Daoy (cell line): Measurements from ENCODE around the gene ACTR2. TPM values are rescaled to one million over a fixed set of nuclear protein-coding genes. Genes with fewer than 3 reads are reported as not detected.

Source experiments
- DNase-seq: peaks from one replicate; pipeline ENCODE4 v3.0.0-alpha.2; 2015; ENCODE audit warnings: low read depth
- total RNA-seq: library from RNA; depleted of rRNA; stranded (reverse); fragments of >200 nt; shearing (Covaris generic); gene quantifications from 2 replicates; pipeline ENCODE4 v1.2.3, GENCODE V29; 2014

ACTR2 gene
- total RNA-seq, 1 experiment from 2014 or later = 75.9 TPM

DNA sequence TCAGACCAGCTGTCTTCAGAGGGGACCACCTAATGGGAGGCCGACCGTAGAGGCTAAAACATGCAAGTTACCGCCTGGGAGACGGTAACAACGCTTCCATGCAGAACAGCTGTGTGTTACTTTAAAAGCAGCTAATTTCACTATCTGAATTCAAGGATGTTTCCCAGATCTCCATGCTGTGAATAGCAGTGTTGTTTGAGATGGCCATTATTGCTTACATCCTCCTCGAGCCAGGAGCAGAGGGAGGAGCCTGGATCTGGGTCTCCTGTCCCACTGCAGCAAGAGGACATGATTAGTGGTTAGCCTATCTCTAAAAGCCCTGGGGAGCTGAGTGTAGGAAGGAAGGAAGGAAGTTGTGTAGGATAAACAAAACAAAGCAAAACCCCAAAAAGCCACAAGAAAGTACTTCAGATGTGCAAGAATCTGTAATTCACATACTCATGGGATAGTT is 50.9 kb downstream of the ACTR2 start:
- DNase-seq = peak; percentile 67

DNA sequence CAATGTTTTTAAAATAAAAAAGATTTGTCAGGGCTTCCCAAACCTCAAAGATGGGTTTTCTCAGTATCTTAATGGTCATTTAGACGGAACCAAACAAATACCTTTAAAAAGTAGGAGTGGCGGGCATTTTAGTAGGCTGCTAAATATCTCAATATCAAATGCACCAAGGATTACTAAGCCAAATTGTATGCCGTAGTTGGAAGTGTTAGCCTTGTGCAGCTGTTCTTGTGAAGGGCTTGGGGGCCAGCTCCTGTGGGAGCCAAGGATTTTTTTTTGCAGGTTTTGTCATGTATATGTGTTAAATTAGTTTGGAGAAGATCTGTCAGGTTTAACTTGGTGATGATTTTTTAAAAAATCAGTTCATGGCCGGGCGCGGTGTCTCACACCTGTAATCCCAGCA is 52.1 kb downstream of the ACTR2 start:
- no peak for DNase-seq

GRCh38 chr2:65281627-65282351 is 54.2 kb downstream of the ACTR2 start:
- no peak for DNase-seq

DNA sequence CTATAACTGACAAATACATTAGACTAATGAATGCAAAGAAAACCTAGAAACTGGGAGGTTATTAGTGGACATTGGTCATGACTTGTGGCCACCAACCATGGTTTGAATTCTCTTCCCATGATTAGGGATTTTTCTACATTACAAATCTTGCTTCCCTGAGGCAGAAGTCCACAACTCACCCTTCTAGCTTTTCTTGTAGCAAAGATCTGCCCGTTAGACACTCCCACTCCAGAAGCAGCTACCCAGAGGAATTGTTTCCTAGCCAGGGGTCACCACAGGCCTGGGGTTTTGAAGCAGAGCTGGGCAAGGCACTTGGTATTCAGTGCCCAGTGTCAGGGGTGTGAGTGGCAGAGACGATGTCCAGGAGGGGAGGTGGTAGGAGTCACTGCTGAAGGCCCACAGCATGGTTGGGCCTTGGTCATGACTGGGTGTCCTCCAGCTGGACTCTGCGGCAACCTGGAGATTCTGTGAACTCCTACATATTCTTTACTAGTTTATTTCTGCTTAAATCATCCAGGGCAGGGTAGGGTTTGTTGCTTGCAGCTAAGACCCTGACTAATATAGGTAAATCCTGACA is 54.9 kb downstream of the ACTR2 start:
- DNase-seq = no peak

GRCh38 chr2:65287364-65287763 is 59.7 kb downstream of the ACTR2 start:
- no peak for DNase-seq

GRCh38 chr2:65291216-65292105 is 63.8 kb downstream of the ACTR2 start:
- no peak for DNase-seq

- no peak for DNase-seq
These were observed 64.4 kb downstream of the ACTR2 start for GRCh38 chr2:65292106-65292400.

- DNase-seq = no peak
These were observed 64.9 kb downstream of the ACTR2 start for GRCh38 chr2:65292461-65293011.

DNA sequence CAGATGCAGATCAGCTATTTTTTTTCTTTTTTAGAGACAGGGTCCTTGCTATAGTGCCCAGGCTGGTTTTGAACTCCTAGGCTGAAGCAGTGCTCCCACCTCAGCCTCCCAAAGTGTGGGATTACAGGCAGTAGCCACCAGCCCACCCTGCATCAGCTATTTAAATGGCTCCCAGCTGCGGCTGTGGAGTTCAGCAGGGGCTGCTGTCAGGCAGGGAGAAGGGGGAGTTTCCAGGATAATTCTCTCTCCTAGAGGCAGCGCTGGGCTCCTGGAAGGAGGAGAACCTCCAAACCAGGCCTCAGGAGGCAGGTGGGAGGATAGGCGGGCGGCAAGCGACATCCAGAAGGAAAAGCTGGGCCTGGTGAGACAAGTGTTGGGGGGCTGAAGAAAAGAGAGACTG is 65.7 kb downstream of the ACTR2 start:
- no peak for DNase-seq

GRCh38 chr2:65294136-65294535 is 66.5 kb downstream of the ACTR2 start:
- DNase-seq = no peak

- DNase-seq = no peak
These were observed 67.1 kb downstream of the ACTR2 start for GRCh38 chr2:65294701-65295100.

DNA sequence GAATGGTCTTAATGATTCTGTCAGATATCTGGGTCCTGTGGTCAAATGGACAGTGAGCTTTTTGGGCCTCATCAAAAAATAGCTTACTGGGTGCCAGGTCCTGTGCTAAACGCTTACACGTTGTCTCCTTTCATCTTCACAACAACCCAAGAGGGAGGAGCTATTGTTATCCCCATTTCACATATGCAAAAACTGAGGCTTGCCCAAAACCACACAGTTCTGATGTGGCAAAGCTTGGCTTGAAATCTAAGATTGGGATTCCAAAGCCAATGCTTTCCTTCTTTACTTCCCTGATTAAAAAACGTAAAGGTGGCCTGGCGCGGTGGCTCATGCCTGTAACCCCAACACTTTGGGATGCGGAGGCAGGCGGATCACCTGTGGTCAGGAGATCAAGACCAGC is 69.3 kb downstream of the ACTR2 start:
- DNase-seq = no peak

- no peak for DNase-seq
These were observed 69.9 kb downstream of the ACTR2 start for GRCh38 chr2:65297544-65297943.

DNA sequence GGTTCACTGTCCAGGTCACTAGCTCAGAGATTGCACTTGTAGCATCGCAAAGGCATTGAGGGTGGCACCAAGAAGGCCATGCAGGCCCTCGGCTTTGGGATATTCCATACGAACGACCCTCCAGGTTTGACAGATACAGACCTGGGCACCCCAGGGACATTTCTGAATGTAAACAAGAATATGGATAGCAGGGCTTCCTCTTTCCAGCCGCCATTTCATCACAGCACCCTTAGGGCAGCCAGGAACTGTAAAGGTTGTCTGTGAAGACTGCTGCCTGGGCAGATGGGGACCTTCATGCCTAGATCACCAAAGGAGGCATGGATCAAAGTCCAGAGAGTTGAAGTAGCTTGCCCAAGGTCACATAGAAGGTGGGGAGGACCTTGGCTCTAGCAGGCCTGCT is 70.5 kb downstream of the ACTR2 start:
- DNase-seq = no peak

DNA sequence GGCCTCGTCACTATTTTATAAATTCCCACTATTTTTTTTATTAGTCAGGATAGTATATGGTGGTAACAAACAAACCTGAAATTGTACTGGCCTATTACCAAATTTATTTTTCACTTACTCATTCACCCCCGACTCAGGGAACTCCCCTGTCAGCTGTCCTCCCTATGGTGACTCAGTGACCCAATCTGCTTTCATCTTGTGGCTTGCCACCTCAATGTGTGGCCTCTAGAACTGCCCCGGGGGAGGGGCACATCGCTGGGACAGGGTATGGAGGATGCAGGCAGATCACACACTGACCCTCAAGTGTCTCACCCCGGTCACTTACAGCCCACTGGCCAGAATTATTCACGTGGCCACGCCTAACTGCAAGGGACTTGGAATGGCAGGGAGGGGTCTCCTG is 71.6 kb downstream of the ACTR2 start:
- peak; percentile 82 for DNase-seq

- peak; percentile 49 for DNase-seq
These were observed 72.6 kb downstream of the ACTR2 start for GRCh38 chr2:65300134-65300760.

DNA sequence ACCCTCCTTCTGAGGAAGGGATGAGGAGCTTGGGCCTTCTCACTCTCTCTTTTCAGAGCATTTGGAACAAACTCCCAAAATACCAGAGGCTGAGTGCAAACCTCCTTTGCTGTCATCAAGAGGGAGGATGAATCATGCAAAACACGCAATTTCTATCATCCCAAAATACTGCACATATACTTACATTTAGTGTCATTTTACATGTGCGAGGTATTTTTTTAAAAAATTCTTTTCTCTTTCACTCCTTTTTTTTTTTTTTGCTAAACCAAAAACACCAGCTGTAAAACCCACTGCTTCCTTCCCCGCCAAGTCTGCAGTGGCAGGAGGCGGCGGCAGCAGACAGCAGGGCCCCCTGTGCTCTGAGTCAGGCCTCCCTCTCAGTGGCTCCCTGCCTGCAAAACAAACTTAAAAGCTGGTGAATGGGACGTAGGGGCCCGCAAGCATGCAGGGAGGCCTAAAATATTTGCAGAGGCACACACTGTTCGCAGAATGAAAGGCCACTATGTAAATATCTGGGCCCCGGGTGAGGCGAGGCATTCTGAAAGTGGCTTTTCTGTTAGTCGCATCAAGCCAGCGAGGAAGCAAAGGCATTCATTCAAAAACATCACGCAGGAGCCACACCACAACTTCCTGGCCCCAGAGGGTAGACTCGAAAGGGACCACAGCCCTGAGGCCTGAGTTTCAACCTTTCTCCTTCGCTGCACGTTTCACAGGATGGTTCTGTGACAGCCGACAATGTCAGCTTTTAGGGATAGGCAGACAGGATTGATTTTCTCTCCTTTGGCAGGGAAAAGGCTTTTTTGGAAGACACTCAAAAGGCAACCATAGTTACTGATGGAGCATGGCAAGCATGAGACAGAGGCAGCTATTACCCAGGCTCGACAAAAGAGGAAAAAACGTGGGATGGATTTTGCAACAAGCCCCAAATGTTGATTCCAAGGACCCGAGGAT is 73.4 kb downstream of the ACTR2 start:
- peak; percentile 87 for DNase-seq

GRCh38 chr2:65305934-65306333 is 78.3 kb downstream of the ACTR2 start:
- no peak for DNase-seq

DNA sequence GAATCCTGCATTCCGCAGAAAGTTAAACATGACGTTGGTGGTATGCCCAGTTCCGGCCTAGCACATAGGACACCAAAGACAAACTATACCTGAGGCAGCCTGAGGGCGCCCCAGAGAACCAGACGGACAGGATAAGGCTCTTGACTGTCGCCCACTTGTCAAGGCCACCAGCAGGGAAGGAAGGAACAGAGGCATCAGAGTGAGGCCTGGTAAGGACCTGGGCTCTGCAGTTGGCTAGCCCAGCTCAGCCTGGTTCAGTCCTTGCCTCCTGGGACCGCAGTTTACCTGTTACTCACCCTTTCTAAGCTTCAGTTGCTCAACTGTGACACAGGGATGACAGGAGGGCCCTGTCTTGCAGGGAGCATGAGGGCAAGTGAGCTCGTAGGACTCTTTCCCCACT is 82.1 kb downstream of the ACTR2 start:
- no peak for DNase-seq

DNA sequence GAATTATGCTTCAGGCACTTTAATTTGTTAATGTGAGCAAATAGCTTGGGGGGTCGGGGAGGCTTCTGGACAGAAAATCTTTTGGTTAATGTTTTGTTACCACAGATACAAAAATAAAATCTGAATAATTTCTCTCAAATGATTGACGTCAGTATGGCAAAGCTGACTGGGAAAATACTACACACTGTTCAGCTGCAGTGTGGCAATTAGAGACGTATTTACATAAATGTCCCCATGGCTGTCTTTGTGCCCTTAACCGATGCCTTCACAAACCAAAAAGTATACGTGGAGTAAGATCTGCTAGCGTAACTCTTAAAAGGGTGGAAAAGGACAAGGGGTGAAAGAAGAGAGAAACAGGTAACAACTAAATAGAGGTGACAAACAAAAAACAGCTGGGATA is 83.4 kb downstream of the ACTR2 start:
- no peak for DNase-seq

- DNase-seq = no peak
These were observed 84.0 kb downstream of the ACTR2 start for GRCh38 chr2:65311596-65311995.
